ENCODE measurements around the gene CBLN3. TPM values are rescaled to one million over a fixed set of nuclear protein-coding genes. Genes with fewer than 3 reads are reported as not detected.

The CBLN3 gene
- total RNA-seq, 2 experiments from 2014 or later, result 8.1 to 8.9 TPM

- ChIA-PET CTCF (interaction anchor here (1.2 to 2.2 kb wide), 2 partner anchors 21 to 49 kb away, joined by 3 to 5 read pairs; no protein-coding TSS in a partner anchor), POLR2A (no interaction called here)
Observed at GRCh38 chr14:24415421-24416253, 13.8 kb downstream of the CBLN3 start.

GRCh38 chr14:24414732-24415420, 14.6 kb downstream of the CBLN3 start:
- CTCF ChIA-PET, result interaction anchor here (0.9 to 2.2 kb wide), 3 partner anchors 17 to 81 kb away, joined by 3 to 5 read pairs (median 5); no protein-coding TSS in a partner anchor
- POLR2A ChIA-PET, result no interaction called here

GRCh38 chr14:24414077-24414476, 15.4 kb downstream of the CBLN3 start:
- ChIA-PET CTCF (interaction anchor here (0.9 to 2.2 kb wide), 4 partner anchors 18 to 82 kb away, joined by 3 to 5 read pairs (median 4); no protein-coding TSS in a partner anchor), POLR2A (no interaction called here)

- ChIA-PET POLR2A (no interaction called here), CTCF (interaction anchor here (1.0 to 1.7 kb wide), 3 partner anchors 9 to 42 kb away, joined by 3 to 4 read pairs (median 3); no protein-coding TSS in a partner anchor)
Observed at GRCh38 chr14:24411443-24412389, 17.8 kb downstream of the CBLN3 start.

- ChIA-PET POLR2A (no interaction called here), CTCF (interaction anchor here (1.8 kb wide), 1 partner anchor 76 kb away, joined by 5 read pairs; no protein-coding TSS in a partner anchor)
Observed at GRCh38 chr14:24409956-24410355, 19.5 kb downstream of the CBLN3 start.

GRCh38 chr14:24409192-24409591, 20.3 kb downstream of the CBLN3 start:
- CTCF ChIA-PET, result interaction anchor here (1.8 kb wide), 1 partner anchor 76 kb away, joined by 5 read pairs; no protein-coding TSS in a partner anchor

GRCh38 chr14:24408764-24409163, 20.7 kb downstream of the CBLN3 start:
- ChIA-PET POLR2A (interaction anchor here (1.0 kb wide), 1 partner anchor 21 kb away, joined by 6 read pairs; the partner anchor contains the start of genes CBLN3 and KHNYN), CTCF (no interaction called here)

More at GRCh38 chr14:24409192-24409591, 20.3 kb downstream of the CBLN3 start:
- POLR2A ChIA-PET, result interaction anchor here (1.0 kb wide), 1 partner anchor 21 kb away, joined by 6 read pairs; the partner anchor contains the start of genes CBLN3 and KHNYN

- ChIA-PET CTCF (no interaction called here), POLR2A (no interaction called here)
Observed at GRCh38 chr14:24407608-24408325, 21.7 kb downstream of the CBLN3 start.

- CTCF ChIA-PET, result interaction anchor here (1.6 kb wide), 1 partner anchor 30 kb away, joined by 4 read pairs; no protein-coding TSS in a partner anchor
Observed at GRCh38 chr14:24406416-24406815, 23.1 kb downstream of the CBLN3 start.

GRCh38 chr14:24404814-24405213, 24.7 kb downstream of the CBLN3 start:
- CTCF ChIA-PET, result interaction anchor here (2.0 kb wide), 1 partner anchor 27 kb away, joined by 6 read pairs; no protein-coding TSS in a partner anchor

More at GRCh38 chr14:24406416-24406815, 23.1 kb downstream of the CBLN3 start:
- POLR2A ChIA-PET, result no interaction called here

GRCh38 chr14:24403294-24403998, 26.0 kb downstream of the CBLN3 start:
- ChIA-PET CTCF (interaction anchor here (1.3 kb wide), 1 partner anchor 70 kb away, joined by 3 read pairs; no protein-coding TSS in a partner anchor), POLR2A (no interaction called here)

More at GRCh38 chr14:24404814-24405213, 24.7 kb downstream of the CBLN3 start:
- POLR2A ChIA-PET, result no interaction called here

GRCh38 chr14:24401810-24402702, 27.4 kb downstream of the CBLN3 start:
- ChIA-PET POLR2A (no interaction called here), CTCF (interaction anchor here (0.7 kb wide), 1 partner anchor 9 kb away, joined by 3 read pairs; no protein-coding TSS in a partner anchor)

- CTCF ChIA-PET, result interaction anchor here (0.6 to 2.4 kb wide), 3 partner anchors 40 to 67 kb away, joined by 3 to 11 read pairs (median 3); no protein-coding TSS in a partner anchor
- POLR2A ChIA-PET, result interaction anchor here (0.6 kb wide), 1 partner anchor 74 kb away, joined by 3 read pairs; no protein-coding TSS in a partner anchor
Observed at GRCh38 chr14:24399999-24400718, 29.3 kb downstream of the CBLN3 start.

- POLR2A ChIA-PET, result no interaction called here
- CTCF ChIA-PET, result interaction anchor here (0.6 to 2.4 kb wide), 3 partner anchors 39 to 72 kb away, joined by 3 to 11 read pairs (median 4); no protein-coding TSS in a partner anchor
Observed at GRCh38 chr14:24399447-24399822, 30.0 kb downstream of the CBLN3 start.

GRCh38 chr14:24398653-24399446, 30.6 kb downstream of the CBLN3 start, which contains the start of gene NYNRIN:
Gene NYNRIN, plus strand, starts transcription at chr14:24399003. Its CDS starts 244 bp downstream, at chr14:24399247.
- CTCF ChIA-PET, result interaction anchor here (0.6 to 2.4 kb wide), 2 partner anchors 66 to 72 kb away, joined by 4 to 11 read pairs; no protein-coding TSS in a partner anchor
- POLR2A ChIA-PET, result no interaction called here

Data from activated CD8-positive, alpha-beta memory T cell treated with anti-CD3 and anti-CD28 coated beads for 36 hours (primary cell).